Choroid plexus epithelial cell (primary cell): ENCODE measurements around the gene ASPM.

Experiments
- DNase-seq: peaks from one replicate; pipeline ENCODE4 v3.0.0-alpha.2; 2010; ENCODE audit warnings: low read depth
- H3K4me3 ChIP-seq: 2 replicates; pipeline ENCODE4 v1.5.1; 2011; ENCODE audit warnings: low read depth, mild to moderate bottlenecking, control low read depth, low read length, moderate library complexity
- TF ChIP-seq, protein P1 (sequence below): conservative IDR thresholded peaks from 2 replicates; pipeline ENCODE4 v1.5.1; 2011; ENCODE audit warnings: low read depth, mild to moderate bottlenecking, control low read depth, inconsistent platforms, low read length, moderate library complexity

Gene ASPM

DNA sequence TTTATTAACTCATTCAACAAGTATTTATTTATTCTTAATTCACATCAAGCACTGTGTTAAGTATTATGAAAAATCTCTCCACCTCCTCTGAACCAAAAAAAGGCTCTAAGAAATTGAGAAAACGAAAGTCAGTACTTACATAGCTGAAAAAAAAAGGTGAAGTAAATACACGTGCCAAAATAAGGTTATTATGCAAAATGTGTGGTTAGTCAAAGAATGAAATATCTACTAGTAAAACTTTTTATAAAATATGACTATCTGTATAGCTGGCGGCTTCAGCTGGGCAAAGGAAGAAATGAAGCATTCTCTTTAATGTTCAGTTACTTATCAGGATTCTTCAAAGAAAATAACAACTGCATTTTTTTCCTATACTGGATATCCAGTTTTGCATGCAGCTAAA lies 35.5 kb upstream of the ASPM start:
- TF ChIP-seq, protein P1, sequence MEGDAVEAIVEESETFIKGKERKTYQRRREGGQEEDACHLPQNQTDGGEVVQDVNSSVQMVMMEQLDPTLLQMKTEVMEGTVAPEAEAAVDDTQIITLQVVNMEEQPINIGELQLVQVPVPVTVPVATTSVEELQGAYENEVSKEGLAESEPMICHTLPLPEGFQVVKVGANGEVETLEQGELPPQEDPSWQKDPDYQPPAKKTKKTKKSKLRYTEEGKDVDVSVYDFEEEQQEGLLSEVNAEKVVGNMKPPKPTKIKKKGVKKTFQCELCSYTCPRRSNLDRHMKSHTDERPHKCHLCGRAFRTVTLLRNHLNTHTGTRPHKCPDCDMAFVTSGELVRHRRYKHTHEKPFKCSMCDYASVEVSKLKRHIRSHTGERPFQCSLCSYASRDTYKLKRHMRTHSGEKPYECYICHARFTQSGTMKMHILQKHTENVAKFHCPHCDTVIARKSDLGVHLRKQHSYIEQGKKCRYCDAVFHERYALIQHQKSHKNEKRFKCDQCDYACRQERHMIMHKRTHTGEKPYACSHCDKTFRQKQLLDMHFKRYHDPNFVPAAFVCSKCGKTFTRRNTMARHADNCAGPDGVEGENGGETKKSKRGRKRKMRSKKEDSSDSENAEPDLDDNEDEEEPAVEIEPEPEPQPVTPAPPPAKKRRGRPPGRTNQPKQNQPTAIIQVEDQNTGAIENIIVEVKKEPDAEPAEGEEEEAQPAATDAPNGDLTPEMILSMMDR = no peak
- no peak for DNase-seq
- H3K4me3 ChIP-seq = no peak overlapping the region

DNA sequence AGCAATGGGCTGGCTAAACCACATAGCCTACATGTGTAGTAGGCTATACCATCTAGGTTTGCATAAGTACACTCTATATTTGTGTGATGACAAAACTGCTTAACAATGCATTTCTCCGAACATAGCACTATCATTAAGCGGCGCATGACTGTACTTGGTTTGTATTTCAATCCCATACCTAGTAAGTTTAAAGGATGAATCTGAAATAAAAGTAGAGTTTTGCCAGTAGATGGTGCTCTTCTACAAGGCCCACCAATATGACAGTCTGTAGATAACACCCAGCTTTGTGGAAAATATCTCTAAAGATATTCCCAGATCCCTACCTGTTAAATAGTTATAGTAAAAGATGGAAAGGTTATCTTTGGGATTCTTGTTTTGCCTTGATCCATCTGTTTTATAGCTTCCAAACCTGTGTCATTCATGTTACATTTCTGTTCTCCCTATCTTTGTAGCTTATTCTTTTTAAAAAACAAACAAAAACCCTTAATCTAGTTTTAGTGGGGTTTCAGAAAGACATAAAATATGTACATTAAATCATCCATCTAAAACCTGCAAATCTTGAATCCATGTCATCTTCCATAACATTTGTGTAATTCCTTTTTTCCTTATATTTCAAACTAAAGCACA lies 33.9 kb upstream of the ASPM start:
- no peak overlapping the region for H3K4me3 ChIP-seq
- DNase-seq = peak; percentile 82
- TF ChIP-seq, protein P1 = peak; percentile 66

DNA sequence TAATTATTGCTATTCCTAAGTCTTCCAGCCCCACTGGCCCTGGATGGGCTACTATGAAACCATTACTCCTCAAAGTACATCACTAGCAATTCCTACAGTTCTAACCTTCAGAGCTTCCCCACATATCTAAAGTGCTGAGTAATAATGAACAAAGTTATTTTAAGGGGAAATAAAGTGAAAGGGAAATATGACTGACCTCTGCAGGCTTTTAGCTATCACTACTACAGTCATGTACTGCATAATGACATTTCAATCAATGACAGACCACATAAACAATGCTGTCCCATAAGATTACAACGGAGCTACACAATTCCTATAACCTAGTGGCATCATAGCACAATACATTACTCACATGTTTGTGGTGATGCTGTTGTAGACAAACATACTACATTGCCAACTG lies 32.5 kb upstream of the ASPM start:
- no peak overlapping the region for H3K4me3 ChIP-seq
- peak; percentile 81 for DNase-seq
- TF ChIP-seq, protein P1 = peak; percentile 46

DNA sequence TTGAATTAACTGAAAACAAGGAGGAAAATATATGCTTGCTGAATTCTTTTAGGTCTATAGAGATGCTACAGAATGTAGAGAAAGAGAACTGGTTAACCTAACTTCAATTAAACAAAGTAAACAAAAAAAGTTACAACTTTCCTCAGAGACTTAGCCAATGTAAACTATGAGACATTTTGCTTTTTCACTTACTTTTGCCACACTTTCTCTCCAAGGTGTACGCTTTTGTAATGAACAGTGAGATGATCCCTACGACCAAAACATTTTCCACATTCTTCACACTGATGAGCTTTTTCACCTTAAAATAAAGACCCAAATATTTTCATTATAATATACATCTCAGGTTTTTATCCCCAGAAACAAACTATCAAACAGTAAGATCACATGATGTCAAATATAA lies 28.3 kb upstream of the ASPM start:
- H3K4me3 ChIP-seq = no peak overlapping the region
- no peak for DNase-seq
- TF ChIP-seq, protein P1 = no peak

DNA sequence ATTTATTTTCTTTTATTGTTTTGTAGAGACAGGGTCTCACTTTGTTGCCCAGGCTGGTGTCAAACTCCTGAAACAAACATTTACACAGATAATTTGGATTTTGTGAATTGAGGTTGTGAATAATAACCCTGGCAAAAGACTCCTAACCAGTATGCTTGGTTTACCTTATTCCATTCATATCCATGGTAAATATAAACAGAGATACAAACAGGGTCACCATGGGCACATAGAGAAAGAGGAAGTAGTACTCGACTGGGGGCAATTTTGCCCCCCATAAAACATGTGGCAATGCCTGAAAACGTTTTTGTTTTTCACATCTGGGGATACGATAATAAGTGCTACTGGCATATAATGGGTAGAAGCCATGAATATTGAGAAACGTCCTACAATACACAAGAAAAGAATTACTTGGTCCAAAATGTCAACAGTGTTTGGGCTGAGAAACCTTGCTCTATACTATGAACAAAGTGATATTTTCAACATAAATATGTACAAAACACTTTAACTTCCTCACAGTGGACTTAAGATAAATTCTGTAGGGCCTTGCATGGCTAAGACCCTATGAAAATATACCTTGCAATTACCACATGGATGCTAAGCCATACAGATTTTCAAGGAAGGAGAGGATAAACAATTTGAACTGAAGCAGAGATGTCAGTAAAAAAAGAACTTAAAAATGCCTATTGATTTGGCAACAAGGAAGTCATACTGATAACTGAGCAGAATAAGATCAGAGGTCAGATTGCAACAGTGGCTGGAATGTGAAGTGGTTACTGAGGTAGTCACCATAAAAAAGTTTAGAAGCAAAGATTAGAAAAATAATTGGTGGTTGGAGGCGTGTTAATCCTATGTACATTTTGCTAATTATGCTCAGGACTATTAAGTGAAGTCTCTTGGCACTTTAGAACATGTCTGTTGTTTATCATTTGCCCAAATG lies 27.4 kb upstream of the ASPM start:
- no peak overlapping the region for H3K4me3 ChIP-seq
- peak; percentile 89 for DNase-seq
- TF ChIP-seq, protein P1 = no peak

DNA sequence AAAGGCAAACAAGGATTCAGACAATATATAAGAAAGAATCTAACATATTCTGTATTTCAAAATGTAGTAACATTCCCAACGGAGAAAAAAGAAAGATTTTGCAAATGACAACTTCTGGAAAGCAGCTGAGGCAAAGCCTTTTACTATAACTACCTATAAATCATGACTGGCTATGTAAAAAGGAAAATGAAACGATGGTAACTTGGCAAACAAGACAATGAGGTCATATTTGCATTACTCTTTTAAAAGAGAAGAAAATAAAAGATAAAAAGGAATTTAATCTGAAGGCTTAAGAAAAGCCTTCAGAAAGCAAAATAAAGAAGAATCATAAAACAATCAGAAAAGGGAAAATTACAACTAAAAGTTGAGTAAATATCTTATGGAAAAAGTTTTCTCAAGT lies 25.1 kb upstream of the ASPM start:
- TF ChIP-seq, protein P1 = no peak
- peak; percentile 18 for DNase-seq

More for the DNA sequence above, 25.1 kb upstream of the ASPM start:
- no peak overlapping the region for H3K4me3 ChIP-seq
